HG02943 (cell line): ENCODE results near the gene PRIMA1.

Experiments
- ATAC-seq: cut with Tn5 transposase; IDR thresholded peaks from one replicate; pipeline ENCODE4 v1.9.1; 2021; ENCODE audit warnings: mild to moderate bottlenecking, low read depth, moderate library complexity; ENCODE audit not compliant: unreplicated experiment

PRIMA1 gene

DNA sequence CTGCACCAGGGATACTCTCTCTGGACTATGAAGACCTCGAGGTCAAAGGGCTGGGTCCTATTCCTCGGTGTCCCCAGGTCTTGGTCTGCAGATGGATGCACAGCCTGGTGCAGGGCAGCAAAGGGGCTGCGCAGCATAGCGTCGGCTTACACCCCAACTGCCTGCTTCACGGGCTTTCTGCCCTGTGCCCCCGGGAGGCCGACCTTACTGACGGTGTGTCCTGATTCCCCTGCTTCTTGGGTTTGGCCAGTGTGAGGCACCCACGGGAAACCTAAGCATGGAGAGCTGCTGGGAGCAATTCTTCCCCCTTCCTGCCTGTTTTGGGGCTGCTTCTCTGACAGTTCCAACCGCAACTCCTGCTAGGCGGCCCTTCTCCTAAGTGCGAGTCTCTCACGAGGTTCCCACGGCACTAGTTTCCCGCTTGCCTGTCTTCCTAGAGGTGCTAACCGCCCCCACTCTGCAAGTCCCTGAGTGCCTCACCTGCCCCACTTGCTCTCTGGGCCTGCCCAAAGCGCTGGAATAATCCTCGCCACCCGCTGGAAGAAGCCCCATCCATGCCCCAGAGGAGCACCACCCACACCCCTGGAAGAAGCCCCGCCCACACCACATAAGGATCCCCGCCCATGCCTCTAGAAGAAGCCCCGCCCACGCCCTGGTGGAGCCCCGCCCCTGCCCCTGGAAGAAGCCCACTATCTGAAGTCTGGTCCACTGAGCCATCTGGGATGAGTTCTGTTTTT, 54.0 kb downstream of the PRIMA1 start:
- ATAC-seq = no peak

DNA sequence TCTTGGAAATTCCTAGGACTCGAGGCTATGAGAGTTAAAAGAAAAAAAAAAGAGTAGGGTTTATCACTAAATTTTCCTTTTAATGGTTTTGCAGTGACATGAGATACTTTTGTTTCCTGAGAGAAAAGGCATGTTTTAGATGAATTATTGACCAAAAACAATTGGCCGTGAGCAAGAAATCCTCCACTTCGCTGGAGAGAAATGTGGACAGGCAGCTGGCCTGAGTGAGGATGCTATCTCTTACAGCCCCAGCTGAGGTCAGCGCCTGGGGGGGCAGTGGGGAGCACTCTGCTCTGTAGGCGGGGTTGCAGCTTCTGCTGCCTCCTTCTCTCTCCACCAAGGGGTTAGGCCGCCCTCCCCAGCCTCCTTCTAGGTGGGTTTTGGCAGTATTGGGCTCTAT, 54.7 kb downstream of the PRIMA1 start:
- no peak for ATAC-seq

DNA sequence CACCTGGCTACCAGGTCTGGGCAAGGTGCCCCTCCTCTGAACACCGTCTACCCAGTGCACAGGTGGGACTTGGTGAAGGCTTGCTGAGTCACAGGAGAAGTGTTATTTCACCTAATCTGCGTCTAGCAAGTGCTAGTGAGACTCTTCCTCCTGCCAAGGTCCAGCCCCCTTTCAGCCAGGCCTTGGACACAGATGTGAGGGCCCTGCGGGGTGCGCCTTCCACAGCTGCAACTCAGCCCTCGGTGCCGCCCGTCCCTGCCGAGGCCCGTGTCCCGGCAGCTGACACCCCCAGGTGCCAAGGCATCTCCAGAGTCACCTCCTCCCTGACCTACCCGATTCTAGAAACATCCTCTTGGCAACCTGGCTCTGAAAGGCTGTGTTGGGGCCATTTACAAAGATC, 55.1 kb downstream of the PRIMA1 start:
- no peak for ATAC-seq

DNA sequence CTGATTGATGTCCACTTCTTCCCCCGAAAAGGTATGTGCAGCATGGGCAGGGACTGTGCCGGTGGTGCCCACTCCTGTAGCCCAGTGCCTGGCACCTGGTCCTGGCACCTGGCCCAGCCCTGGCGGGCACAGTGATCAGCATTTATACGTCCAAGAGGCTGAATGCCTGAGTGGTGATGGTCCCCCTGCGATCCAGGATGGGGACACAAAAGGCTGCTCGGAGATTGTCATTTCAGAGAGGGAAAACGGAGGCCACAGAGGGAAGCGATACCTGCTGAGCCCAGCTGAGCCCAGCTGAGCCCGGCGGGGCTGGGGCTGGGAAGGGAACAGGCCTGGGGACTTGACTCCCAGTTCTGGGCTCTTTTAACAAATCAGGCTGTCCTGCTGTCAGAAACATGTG, 55.8 kb downstream of the PRIMA1 start:
- ATAC-seq = no peak

DNA sequence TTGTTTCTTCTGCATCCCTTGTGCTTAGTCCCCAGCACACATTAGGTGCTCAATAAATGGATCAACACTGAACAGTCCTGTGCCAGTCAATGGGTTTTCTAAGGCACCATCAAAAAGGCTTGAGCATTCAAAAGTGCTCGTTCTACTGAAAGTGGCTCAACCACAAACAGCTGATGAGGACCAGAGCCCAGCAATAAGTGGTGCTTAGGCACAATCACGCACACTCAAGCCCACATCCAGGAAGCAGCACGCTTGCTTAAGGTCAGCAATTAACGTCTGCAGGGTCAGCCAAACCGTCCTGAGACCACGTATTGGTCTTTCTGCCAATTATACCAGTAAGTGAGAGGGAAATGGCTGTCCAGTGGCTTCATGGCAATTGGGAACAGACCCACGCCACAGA, 56.5 kb downstream of the PRIMA1 start:
- no peak for ATAC-seq

DNA sequence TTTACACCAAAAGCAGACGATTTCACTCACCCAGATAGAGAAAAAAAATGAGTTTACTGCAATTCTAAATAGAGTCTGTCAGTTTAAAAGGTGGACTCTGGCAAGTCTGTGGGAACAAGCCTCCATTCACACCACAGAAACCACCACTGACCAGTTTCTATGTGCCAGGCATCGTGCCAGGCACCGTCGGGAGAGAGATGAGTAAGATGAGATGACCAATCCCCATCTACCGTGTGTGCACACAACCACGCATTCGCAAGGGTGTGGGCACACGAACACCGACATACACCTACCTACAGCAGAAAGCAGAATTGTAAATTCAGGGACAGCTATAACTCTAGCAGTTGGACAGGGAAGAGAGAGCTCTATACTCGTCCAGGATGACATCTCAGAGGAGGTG, 58.3 kb downstream of the PRIMA1 start:
- ATAC-seq = no peak

DNA sequence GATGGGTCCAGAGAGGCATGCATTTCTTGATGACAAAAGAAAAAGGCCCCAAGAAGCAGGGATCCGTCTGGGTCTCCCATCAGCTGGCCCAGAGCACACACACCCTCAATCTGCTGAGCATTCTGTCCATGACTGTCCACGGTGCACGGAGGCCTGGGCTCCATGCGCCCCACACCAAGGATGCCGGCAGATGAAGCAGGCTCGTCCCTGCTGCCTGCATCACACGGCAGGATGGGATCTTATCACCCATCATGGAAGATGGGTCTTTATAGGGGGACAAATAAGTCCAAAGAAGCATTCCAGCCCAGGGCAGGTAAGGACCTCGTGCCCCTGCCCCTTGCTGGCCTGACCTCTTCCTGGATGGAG, 59.7 kb downstream of the PRIMA1 start:
- ATAC-seq = no peak

DNA sequence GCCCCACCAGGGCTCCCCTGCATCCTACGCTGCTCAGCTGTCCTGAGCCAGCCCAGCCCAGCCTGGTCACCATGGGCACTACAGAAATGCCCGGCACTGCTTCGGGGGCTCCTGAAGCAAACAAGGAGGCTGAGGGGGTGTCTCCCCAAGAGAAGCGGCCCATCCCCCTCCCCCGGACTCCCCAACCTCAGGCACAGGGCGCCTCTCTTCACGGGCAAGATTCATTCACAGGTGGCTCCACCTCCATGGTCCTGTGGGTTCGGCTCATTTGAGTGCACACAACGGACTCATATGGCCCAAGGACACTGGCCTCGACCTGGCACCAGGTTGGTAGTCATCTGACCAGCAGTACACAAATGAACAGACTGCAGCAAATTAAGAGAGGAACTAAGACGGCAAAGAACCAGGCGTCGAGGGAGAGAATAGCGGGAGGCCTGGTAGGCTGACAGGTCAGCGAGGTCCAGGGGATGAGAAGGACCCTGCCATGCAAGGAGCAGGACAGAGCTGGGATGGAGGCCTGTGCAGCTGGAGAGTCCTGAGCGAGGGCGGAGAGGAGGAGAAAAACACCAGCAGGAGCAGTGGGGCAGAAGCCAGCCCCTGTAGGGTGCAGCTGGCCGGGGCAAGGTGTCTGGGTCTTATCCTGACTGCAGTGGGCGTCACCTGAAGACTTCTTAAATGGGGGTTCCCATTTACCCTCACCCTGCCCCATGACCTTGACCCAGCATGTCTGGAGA, 60.2 kb downstream of the PRIMA1 start:
- no peak for ATAC-seq

DNA sequence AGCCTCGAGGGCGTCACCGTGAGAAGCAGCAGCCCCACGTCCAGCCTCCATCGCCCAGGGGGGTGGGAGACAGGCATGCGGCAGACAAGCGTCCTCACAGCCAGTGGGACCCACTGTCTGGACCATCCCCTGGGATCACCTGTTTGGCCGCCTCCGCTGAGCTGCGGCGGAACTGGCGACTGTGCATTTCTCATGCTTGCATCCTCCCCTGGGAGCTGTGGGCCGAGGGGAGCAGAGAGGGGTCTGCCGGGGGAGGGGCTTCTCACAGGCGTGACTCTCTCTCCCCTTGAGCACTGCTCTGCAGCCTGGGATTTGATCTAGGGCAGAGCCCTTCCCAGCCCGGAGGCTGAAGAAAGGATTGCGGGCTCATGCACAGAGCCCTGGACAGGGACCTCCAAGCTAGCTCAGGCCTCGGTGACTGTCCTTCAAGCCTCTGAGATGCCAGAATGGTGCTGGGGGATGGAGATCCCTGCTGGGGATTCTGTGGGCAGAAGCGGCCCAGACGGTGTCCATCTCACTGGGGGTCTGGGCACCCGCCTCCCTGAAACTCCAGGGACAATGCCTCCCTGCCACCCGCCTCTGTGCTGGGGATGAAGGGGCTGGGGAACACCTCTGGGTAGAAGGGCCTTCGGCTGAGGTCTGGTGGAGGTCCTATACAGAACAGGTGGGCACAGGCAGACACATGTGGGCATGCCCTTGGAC, 61.1 kb downstream of the PRIMA1 start:
- no peak for ATAC-seq

DNA sequence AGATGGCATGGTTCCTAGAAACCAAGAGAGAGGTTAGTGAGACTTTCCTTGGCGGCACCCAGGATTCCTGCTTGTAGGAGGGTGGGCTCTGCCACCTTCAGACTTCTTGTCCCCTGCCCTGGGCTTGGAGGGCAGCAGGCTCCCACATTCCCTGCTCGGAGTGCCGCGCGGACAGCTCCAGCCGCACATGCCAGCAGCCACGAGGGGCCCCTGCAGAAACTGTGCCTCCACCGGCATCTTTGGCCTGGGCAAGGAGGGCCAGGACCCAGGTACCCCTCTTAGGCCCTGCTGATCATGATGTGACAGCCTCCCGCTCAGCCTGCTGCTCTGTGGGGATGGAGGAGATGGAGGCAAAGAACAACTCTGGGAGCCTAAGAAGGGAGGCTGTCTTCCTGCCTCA, 62.3 kb downstream of the PRIMA1 start:
- ATAC-seq = no peak

DNA sequence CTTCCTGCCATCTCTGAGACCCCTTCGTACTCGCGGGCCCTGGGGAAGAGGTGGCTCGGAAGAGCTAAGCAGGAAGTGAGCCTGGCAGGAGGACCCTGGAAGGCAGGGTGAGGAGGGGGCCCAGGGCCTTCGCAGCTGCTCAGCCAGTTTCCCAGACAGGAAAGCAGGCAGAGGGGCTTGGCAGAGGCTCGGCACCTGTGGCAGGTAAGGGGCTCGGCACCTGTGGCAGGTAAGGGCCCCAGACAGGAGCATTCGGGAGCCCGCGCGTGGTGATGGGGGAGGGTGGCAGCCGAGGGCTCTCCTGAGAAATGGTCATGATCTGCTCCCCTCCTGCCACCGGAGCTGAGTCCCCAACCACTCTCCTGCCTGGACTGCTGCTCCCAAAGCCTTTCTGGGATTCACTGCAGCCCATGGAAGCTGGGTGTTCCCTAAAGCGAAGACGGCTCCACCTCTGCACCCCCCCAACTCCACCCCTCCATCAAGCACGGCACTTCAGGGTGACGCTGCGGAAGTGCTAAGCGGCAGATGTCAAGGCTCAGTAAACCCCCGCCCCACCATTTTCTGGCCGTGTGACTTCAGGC, 63.2 kb downstream of the PRIMA1 start:
- ATAC-seq = no peak

DNA sequence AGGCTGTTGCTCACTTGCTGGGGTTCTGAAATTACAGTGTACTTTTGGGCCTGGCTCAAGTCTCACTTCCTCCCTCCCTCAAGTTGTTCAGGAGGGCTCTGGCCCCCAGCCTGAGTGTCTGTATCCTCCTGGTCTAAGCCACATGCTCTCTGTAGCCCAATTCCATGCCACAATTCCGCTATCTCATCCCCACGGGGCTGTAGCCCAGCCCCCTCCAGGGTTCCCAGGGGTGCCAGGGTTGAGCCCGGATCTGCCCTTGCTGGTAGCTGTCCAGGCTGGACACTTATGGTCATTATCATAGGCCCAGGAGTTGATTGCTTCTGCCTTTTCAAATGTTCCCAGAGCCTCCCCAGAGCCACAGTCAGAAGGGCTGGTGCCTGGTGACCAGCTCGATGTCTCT, 65.3 kb downstream of the PRIMA1 start:
- no peak for ATAC-seq

DNA sequence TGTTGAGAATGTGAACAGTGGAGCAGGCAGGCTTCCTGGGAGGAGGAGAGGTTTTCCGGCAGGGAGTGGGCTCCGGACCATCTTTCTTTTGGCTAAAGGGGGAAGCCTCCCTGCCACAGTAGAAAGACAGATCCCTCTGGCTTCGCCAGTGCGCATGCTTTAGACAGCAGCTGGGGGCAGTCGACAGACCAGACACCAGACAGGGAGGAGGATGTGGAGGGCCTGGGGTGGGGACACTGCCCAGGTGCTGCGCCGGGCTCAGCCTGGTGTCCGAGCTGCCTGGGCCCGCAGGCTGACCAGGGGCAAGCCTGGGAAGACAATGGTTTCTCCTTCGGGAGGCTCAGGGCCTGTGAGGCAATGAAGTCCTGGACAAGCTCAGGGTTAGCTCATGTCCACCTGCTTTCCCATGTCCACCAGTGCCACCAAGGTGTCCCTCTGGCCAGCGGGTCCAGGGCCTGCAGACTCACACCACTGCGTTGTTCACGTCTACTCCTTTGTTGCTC, 67.3 kb downstream of the PRIMA1 start:
- ATAC-seq = no peak

DNA sequence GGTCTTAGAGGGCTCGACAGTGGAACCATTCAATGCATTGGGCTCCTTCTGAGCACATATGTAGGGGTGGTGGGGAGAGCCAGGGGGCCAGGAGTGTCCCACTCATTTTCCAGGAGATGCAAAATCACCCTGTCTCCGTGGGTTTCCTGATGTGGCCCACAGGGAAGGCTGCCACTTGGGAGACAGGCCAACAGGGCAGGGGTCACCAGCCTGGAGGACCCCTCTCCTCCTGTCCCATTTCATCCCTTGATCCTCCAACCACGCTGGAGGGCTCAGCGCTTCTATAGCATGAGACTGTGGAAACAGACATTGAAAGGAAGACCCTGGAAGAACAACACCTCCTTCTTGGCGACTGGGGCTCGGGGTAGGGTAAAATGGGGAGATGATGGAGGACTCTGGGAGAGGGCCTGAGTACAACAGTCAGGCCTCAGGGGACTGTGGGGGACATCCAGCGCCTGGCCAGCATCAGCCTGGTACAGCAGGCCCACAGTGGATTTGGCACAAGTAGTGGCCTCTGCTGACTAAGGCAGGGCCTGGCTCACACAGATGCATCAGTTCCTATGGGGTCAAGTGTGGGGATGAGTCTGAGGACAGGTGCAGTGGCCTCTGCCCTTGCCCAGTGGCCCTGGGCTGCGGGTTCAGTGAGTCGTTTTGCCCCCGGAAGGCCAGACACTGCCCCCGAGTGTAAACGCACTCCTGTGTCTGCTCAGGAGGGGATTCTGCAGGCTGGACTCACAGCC, 68.0 kb downstream of the PRIMA1 start:
- ATAC-seq = no peak

DNA sequence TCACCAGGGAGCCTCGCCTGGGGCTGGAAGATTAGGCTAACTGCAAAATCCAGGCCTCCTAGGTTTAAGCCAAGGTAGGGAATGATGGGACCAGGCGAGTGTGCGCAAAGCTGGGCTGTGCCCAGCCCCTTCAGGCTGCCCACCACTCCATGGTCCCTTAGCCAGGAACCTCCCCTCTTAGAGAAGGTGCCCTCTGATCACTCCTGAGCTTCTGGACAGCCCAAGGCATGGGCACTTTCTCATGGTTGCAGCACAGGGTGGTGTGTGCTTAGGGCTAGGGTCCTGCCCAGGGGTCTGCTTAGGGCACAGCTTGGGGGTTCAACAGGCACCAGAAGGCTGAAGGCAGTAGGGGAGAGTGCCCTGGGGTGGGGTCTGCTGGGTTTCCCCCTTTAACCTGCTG, 69.0 kb downstream of the PRIMA1 start:
- no peak for ATAC-seq

DNA sequence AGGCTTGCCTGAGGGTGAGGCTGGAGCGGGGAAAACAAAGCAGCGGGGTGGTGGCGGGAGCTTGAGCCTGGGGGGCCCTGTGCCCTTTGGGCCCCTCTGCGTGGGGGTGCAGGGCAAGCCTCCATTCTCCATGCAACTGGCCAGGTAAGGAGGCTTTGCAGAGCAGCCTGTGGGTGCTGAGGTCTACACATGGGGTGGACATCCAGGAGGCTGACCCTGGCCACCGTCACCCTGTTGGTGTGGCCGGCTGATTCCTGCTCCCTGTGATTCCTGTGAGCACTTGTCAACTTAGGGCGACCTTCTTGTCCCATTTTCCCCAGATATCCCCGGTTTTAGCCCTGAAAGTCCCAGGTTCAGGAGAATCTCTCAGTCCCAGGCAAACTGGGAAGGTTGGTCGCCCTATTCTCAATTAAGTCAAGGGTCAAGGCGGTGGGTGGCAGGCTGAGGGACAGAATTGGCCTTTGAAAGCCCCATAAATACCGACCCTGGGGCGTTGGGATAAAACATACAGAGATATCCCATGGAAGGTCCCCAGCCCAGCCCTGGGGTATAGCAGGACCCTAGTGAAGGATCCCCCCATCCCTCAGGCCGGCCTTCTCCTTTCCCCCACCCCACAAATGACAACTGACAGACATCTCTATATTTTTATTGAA, 70.5 kb downstream of the PRIMA1 start:
- ATAC-seq = no peak

DNA sequence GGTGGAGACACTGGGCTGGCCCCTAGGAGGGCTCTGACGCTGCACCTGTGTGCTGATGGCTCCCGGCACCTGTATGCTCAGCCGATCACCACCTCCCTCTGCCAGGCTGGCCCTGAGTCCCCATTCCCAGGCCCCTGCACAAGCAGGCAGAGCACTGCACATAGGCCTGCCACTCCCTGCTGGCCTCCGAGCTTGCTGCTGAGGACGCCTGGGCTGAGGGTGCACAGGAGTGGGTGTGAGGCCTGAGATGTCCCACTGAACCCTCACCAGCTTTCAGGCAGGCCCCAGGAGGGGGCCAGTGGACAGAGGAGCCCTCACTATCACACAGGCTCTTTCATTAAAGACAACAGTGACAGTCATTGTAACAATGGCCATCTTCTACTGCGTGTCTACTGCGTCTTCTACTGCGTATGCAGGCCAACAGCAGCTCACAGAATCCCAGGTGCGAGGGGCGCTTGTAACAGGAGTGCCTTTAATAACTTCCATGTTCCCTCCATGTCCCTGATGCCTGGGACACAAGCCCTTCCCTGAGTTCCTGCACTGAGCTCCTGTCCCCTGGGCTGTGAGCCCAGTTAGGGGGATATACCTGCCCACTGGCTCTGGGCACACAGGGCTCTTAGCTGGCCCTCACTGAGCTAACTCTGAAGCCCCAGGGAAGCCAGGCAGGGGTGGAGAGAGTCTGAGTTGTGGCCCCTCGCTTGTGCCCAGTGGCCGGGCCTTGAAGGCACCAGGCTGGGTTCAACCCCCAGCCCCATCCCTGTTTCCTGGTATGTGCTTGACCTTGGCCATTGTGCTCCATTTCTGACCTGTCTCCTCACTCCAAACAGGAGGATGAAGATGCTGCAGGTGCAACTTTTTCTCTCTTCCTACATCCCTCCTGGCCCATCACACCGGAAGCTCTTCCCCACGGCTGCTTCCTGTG, 71.3 kb downstream of the PRIMA1 start:
- ATAC-seq = no peak

DNA sequence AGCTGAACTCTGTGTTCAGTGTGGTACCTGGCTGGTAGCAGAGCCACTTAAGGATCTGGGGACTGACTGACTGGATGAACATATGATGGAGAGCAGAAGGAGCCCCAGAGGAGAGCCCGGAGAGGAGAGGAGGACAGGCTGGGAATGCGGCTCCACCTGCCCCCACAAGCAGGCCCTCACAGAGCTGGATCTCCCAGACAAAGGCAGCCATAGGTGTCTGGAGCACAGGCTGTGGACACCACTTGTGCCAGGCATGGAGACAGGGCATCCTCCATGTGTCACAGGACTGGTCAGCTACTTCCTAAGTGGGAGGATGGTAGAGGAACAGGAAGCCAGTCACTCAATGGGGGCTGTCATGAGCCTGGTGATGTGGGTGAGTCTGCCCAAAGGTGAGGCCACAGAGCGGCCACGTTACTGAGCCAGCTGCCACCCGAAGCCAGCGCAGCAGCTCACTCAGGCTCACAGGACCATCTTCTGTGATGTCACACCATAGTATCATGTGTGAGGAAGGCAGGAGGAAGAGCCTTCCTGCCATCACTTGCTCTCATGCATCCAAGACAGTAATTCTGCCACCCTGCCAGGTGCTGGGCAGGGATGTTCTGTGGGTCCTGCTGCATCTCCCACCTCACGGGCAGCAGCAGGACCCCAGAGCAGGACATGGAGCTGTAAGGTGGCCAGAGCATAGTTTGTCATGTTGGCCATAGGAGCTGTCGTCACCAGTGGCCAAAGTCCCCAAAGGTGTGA, 72.1 kb downstream of the PRIMA1 start:
- no peak for ATAC-seq
